Stimulated activated CD8-positive, alpha-beta memory T cell treated with anti-CD3 and anti-CD28 coated beads, Interleukin-12 subunit alpha, Interleukin-12 subunit beta, amount 100 ng/mL, for 1 hour (primary cell): ENCODE results near the gene DNM1.
"Not testable (repeated sequence)": the region's sequence is repeated elsewhere in the genome, so short reads cannot be mapped to it uniquely, and the experiment has no call there.

Source experiments
- DNase-seq: peaks from one replicate; pipeline ENCODE4 v3.0.0-alpha.2; 2020; ENCODE audit warnings: low read depth

DNM1 gene

DNA sequence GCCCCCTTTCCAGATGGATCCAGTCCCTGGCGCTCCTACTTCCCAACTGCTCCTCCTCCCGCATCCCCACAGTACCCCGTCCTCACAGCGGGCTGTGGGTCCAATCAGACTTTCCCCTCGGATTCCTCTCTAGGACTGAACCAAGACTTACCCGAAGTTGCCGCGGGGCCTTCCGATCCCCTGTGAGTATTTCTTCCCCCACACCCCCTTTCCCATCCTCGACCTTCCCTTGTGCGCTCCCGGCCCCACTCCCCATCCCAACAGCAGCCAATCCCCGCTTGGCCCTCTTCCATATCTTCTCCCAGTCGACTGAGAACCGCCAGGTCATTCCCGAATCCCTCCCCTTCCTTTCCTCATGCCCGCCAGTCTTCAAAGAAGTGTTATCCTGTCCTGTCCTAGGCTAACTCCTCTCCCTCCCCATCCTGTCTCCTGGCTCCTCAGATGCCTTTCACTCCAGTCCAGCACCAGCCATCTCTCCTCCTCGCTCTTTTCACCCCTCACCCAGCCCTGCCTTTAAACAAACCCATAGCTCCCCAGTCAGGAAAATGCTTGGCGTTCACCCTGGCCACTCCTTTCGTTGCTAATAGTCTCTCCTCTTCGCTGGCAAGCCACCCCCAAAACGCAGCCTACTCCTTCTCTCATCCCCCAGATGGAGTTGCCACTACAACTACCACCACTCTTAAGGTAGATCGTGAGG lies 73.5 kb downstream of the DNM1 start:
- no peak for DNase-seq

DNA sequence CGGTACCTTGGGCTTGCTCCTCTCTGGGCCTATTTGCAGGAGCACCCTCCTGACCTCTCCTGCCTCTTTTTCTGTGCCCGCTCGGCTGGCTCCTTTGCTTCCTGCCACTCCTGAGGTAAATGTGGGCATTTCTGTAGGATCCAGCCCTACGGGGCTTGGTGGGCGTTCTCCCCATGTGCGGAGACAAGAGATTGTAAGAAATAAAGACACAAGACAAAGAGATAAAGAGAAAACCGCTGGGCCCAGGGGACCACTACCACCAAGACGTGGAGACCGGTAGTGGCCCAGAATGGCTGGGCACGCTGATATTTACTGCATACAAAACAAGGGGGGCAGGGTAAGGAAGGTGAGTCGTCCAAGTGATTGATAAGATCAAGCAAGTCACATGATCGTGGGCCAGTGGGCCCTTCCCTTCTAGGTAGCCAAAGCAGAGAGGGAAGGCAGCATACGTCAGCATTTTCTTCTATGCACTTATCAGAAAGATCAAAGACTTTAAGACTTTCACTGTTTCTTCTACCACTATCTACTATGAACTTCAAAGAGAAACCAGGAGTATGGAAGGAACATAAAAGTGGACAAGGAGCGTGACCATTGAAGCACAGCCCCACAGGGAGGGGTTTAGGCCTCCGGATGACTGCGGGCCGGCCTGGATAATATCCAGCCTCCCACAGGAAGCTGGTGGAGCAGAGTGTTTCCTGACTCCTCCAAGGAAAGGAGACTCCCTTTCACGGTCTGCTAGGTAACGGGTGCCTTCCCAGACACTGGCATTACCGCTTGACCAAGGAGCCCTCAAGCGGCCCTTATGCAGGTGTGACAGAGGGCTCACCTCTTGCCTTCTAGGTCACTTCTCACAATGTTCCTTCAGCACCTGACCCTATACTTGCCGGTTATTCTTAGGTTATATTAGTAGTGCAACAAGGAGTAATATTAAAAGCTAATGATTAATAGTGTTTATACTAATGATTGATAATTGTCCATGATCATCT lies 76.2 kb downstream of the DNM1 start:
- DNase-seq = not testable (repeated sequence)

DNA sequence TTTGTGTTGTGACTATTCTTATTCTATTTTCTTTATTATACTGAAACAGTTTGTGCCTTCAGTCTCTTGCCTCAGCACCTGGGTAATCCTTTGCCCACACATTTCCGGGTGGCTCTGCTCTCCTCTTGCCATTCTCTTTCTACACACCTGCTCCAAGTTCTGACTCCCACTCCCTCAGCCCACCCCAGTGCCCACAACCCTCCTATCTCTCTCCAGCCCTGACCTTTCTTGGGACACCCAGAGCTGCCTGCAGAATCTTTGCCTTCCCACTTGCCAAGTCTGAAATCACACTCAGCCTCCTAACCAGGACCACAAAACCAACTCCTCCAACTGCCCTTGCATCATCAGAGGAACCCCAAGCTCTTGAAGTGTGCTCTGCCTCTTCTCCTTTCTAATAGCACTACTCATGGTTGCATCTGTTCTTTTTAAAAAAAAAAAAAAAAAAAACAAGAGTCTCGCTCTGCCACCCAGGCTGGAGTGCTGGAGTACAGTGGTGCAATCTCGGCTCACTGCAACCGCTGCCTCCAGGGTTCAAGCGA lies 77.0 kb downstream of the DNM1 start:
- DNase-seq = no peak

DNA sequence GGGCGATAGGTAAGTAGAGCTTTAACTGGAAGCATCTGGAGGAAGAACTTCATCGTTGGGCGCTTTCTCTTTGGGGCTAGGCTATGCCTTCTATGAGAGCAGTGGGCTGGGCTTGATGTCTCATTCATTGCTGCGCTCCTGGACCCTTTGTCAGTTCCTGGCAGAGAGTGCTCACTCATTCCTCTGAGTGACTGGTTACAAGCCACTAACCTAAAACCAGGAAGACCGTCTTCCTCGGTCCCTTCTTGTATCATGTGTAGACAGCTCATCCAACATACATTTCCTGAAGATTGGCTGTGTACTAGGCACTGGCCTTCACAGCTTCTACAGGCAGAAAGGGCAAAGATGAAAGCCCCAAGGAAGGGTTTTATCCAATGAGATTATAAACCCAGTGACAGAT lies 79.3 kb downstream of the DNM1 start:
- no peak for DNase-seq

DNA sequence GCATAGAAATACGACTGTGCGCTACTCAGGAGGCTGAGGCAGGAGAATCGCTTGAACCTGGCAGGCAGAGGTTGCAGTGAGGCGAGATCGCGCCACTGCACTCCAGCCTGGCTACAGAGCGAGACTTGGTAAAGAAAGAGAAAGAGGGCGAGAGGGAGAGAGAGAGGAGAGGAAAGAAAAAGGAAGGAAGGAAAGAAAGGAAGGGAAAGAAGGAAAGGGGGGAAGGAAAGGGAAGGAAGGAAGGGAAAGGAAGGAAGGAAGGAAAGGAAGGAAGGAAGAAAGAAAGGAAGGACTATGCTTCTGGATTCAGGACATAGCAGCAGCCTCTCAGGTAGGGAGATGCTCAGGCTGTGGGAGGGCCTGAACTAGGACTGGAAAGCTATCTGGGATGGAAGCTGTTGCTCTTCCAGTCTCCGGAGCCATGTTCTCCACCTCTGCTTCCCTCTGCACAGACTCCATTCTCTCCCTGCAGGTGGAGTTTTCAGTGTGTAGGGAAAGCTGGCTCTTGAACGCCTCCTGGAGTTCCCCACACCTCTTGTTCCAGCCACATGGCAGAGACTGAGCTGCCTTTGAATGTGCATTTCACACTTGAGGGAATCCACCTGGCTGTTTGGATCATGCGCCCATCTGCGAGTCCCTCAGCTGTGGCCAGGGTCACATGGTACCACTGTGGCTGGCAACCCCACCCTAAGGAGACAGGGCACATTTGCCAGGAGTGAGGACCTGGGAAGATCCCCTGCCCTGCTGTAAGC lies 82.0 kb downstream of the DNM1 start:
- DNase-seq = no peak

DNA sequence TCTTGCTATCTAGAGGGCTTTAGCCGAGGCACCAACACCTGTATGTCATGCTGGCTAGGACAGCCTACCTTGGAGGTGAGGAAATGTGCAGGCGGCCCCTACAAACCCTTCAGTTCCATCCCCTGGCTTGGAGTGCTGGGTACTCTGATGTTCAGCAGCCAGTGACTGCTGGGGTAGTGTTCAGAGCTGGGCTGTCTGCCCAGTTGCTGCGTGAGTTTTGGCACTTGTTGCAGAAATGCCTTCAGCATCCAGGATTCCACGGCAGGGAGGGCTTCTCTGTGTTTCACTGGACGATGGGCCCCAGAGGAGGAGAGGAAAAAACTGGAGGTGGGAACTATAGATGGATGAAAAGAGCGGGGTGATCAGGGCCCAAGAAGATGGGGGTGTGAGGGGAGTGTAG lies 83.3 kb downstream of the DNM1 start:
- DNase-seq = no peak

DNA sequence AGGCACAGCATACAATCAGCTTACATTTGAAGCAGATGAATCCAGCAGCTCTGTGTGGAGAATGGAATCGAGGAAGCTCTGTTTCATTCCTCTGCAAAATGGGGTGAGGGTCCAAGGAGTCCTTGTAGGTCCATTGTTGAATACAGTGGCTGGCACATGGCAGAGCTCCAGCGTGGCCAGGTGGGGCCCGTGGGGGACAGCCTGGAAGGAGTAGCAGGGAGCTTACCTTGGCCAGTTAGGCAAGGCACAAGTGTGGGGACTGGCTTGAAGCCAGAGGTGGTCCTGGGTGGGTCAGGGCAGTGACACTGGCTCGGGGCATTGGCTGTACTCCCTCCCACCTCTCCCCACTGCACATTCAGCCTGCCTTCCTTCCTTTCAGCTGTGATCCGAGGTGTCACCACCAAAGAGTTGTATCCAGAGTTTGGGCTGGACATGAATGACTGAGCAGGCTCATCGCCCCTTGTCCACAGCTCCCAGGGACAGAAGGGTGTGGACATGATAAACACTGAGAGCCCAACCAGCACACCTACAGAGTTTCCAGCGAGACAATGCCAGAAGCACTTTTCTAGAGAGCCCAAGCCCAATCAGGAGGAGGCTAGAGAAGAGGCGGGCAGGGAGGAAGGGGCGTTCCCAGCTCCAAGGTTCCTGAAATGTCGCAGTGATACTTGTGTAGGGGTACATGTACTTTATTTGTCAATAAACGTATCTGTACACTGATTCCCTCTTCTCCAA lies 85.3 kb downstream of the DNM1 start:
- DNase-seq = no peak

DNA sequence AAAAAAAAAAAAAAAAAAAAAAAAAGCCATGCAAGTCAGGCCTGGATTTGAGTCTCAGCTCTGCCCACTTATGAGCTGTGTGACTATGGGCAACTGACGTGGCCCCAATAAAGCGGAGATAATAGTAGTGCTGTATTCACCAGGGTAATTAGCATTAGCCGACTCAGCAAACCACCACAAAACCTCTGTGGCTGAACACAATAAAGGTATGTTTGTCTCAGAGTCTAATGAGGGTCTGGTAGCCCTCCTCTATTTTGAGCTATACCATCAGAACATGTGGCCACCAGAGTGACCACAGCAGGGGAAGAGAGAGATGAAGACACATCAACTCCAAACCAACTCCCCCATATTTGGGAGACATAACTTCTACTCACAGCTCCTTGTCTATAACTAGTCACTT lies 88.8 kb downstream of the DNM1 start:
- no peak for DNase-seq

DNA sequence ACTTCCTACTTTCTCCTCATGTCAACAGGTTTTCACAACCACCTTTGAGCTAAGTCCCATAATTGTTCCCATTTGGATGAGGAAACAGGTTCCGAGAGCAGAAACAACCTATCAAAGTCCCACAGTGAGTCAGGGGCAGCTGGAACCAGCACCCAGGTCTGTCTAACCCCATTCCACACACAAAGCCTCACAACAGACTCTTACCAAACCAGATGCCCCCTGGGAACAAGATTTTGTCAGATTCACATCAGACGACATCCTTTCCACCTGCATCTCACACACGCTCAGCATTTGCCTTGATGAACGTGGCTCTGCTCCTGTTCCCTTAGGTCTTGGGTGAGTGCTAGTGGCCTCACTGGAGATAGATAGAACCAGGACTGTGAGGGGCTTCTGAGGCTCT lies 89.9 kb downstream of the DNM1 start:
- no peak for DNase-seq

DNA sequence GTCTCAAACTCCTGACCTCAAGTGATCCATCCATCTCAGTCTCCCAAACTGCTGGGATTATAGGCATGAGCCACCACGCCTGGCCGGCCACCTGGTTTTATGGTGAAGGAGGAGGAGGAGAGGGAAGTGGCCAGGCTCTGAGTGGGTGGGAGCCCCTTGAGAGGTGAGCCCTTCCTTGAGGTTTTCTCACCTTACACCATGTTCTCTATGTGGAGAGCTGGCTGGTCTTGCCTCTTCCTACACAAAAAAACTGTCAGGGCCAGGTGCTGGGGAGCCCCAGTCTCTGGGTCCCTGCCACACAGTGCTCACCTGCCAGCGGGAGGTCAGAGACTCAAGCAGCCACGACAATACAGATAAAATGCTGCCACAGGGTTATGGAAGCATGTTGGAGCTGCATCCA lies 91.0 kb downstream of the DNM1 start:
- no peak for DNase-seq

DNA sequence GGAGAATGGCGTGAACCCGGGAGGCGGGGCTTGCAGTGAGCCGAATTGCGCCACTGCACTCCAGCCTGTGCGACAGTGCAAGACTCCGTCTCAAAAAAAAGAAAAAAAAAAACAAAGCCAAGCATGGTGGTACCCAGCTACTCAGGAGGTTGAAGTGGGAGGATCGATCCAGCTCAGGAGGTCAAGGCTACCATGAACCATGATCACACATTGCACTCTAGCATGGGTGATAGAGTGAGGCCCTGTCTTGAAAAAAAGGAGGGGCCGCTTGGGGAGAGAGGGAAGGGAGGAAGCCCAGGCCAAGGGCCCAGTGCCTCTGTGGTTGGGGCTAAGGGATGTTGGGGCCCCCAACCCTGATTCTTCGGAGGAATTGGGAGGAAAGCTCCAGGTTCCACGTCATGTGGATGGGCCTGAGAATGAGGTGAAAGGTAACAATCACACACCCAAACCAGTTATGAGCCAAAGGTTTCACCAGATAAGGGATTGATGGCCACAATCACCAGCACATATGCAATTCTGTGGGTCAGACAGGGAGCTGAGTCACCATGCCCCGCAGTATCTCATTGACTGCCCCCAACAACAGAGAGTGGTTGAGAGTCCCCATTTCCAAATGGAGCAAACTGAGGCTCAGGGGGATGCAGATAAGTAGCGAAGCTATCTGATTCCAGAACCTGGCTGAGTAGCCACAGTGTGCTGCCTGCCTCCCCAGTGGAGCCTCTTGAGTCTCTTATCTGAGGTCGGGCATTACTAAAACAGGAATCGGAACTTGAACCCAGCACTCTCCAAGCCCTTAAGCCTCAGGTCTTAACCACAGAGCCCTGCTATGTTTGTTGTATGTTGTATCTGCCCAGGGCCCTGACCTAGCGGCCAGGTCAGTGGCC lies 93.4 kb downstream of the DNM1 start:
- DNase-seq = no peak

DNA sequence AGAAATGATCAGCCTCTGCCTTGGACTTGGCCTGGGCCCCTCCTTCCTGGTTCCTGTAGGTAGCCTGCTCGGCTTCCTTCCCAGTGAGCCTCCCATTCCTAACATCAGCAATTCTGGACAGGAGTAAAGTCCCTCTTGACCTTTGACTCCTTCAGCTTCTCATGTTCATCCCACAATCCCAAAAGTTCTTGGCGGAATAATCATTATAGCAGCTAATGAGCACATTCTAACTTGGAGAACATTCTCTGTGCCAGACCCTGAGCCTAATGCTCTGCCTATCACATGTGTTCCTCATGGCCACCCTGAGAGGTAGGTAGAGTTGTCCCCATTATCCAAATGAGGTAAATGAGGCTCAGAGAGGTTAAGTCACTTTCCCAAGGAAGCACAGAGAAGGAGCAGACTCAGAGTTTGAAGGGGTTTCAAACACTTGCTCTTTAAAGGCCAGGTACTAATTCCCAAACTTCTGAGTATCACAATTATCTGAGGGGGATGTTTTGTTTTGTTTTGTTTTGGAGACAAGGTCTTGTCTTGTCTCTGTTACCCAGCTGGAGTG lies 94.1 kb downstream of the DNM1 start:
- DNase-seq = no peak

DNA sequence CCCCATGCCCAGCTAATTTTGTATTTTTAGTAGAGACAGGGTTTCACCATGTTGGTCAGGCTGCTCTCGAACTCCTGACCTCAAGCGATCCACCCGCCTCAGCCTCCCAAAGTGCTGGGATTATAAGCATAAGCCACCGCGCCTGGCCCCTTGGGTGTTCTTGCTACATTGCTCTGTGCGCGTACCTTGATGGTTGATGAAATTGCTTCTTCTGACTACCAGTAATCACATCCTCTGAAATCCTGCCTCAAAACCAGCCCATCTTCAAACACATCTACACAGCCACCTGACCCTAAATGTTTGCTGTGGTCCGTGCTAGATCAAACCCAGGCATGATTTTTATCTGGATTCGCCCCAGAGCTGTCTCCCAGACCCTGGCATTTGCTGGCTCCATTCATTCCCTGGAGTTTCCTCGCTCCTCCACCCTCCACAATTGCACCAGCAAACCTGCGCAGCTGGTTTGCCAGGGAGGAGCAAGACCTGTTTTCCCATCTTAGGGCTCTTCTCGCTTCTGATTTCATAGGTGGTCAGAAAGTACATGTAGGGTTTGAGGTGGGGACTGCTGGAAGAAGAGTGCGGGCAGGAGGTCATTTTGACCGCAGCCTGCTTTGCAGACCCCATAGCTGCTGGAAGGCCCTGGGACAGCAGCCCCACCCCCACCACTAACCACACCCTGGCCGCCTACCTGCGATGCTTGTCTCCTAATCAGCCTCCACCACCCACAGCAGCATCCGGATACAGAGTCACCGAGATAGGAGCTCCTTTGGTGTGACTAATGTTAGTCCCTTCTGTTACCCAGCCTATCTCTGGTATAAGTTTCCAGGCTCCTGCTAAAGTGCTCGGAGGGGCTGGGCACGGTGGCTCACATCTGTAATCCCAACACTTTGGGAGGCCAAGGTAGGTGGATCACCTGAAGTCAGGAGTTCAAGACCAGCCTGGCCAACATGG lies 95.6 kb downstream of the DNM1 start:
- no peak for DNase-seq

DNA sequence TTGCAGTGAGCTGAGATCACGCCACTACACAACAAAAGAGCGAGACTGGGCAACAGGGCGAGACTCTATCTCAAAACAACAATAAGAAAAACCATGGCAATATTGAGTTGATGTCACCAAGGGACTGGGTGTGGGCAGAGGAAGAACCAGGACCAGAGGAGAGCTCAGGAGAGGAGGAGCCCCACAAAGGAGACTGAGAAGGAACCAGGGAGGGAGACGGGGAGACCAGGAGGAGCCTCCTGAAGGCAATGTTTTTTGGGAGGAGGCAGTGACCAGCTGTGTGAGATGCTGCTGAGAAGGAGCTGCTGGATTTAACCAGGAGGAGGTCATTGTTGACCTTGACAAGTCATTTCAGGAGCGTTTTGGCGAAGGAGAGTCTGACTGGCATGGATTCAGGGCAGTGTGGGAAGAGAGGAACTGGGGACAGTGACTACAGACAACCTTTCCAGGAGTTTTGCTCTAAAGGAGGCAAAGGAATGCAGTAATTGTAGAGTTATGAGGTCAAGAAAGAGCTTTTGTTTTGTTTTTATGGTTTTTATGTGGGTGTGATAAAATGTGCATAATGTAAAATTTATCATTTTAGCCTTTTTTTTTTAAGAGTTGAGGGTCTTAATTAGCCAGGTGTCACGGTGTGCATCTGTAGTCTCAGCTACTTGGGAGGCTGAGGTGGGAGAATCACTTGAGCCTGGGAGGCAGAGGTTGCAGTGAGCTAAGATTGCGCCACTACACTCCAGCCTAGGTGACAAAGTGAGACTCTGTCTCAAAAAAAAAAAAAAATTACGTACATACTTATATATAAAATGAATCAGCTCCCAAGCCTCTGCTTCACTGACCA lies 101.2 kb downstream of the DNM1 start:
- no peak for DNase-seq
